ENCODE data around the gene OOSP4A.

DNA sequence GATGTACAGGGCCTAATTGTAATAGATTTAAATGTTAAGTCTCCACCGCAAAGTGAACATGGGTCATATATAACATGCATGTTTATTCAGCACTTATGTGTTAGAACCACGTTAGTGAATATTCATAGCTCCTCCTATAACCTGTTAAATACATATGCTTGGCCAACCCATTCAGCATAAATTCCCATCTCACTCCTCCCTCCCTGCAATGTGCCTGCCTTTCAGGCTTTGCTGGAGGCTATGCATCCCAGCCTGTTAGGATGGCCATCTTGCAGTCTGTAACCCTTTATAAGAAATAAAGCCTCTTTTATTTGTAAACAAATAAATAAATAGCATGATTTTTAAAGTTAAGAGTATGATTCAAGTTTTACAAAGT, 1.7 kb upstream of the OOSP4A start:
- TF ChIP-seq, protein P1, sequence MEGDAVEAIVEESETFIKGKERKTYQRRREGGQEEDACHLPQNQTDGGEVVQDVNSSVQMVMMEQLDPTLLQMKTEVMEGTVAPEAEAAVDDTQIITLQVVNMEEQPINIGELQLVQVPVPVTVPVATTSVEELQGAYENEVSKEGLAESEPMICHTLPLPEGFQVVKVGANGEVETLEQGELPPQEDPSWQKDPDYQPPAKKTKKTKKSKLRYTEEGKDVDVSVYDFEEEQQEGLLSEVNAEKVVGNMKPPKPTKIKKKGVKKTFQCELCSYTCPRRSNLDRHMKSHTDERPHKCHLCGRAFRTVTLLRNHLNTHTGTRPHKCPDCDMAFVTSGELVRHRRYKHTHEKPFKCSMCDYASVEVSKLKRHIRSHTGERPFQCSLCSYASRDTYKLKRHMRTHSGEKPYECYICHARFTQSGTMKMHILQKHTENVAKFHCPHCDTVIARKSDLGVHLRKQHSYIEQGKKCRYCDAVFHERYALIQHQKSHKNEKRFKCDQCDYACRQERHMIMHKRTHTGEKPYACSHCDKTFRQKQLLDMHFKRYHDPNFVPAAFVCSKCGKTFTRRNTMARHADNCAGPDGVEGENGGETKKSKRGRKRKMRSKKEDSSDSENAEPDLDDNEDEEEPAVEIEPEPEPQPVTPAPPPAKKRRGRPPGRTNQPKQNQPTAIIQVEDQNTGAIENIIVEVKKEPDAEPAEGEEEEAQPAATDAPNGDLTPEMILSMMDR (IDR thresholded peaks at IDR 0.05 in 4 of 5, conservative IDR thresholded peaks at IDR 0.05 in 1 of 5) = no peak
- no peak for TF ChIP-seq POLR2A (IDR thresholded peaks at IDR 0.05)

Data from gastrocnemius medialis (tissue), 4 donors.